NCI-H2227 treated with DMSO at 0.1 percent for 48 hours (cell line): Measurements from ENCODE around the gene TMED1.

Experiments used
- DNase-seq: peaks from one replicate; lab custom pipeline; 2025; lab: John Stamatoyannopoulos, UW

TMED1 gene

GRCh38 chr19:10831987-10832938 is 3.7 kb downstream of the TMED1 start:
- no peak for DNase-seq

- no peak for DNase-seq
These were observed 4.9 kb downstream of the TMED1 start for GRCh38 chr19:10830931-10831779.

- no peak for DNase-seq
These were observed 5.6 kb downstream of the TMED1 start for GRCh38 chr19:10830370-10830769.

- DNase-seq = no peak
These were observed 6.0 kb downstream of the TMED1 start for GRCh38 chr19:10829967-10830366.

GRCh38 chr19:10828981-10829821 is 6.8 kb downstream of the TMED1 start:
- DNase-seq = no peak

GRCh38 chr19:10826846-10827245 is 9.2 kb downstream of the TMED1 start:
- no peak for DNase-seq

- DNase-seq = no peak
These were observed 9.8 kb downstream of the TMED1 start for GRCh38 chr19:10826231-10826630.

- no peak for DNase-seq
These were observed 12.3 kb downstream of the TMED1 start for GRCh38 chr19:10823690-10824089.

- no peak for DNase-seq
These were observed 15.8 kb downstream of the TMED1 start for GRCh38 chr19:10820173-10820572.

GRCh38 chr19:10819124-10820060 is 16.6 kb downstream of the TMED1 start:
- no peak for DNase-seq

- DNase-seq = no peak
These were observed 17.5 kb downstream of the TMED1 start for GRCh38 chr19:10818301-10819123.

- no peak for DNase-seq
These were observed 18.5 kb downstream of the TMED1 start for GRCh38 chr19:10817291-10818038.

- no peak for DNase-seq
These were observed 19.3 kb downstream of the TMED1 start for GRCh38 chr19:10816691-10817090.

GRCh38 chr19:10815969-10816644 is 19.9 kb downstream of the TMED1 start:
- no peak for DNase-seq

- no peak for DNase-seq
These were observed 20.9 kb downstream of the TMED1 start for GRCh38 chr19:10815007-10815536.

- no peak for DNase-seq
These were observed 23.1 kb downstream of the TMED1 start for GRCh38 chr19:10812902-10813404.

- no peak for DNase-seq
These were observed 23.8 kb downstream of the TMED1 start for GRCh38 chr19:10812196-10812595.
